ENCODE measurements around the gene EFCAB12.
"Not testable (repeated sequence)": the region's sequence is repeated elsewhere in the genome, so short reads cannot be mapped to it uniquely, and the experiment has no call there.

The EFCAB12 gene

DNA sequence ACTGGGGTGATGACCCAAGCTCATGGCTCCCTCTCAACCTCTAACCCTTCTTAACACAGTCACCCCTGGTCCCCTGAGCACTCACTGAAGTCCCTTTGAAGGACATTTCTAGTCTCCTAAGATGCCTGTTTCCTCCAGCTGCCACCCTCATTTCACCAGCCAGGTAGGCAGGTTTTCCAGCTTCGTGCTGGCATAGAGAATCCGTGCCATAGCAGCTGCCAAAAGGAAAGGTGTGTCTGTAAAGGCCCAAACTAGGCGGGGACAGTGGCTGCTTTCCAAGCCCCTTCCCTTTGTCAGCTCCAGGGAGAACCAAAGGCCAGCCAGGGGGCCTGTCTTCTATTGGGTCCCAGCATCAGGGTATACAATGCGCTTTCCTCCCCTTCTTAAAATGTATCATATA is 36.9 kb downstream of the EFCAB12 start:
- not testable (repeated sequence) for DNase-seq

DNA sequence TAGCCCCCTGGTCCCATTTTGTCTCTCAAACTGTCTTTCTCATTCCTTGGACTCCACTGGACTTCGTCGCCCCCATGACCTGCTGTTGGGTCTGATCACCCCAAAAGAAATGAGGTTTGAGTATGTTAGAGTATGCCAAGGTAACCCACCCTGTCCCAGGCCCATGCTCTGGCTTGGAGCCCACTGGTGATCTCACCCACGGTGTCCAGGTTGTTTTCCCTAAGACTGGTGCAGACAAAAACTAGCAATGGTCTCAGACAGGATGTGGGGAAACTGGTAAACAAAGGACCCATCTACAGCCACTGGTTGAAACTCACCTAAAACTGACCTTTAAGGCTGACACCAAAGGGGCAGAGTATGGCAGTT is 38.9 kb downstream of the EFCAB12 start:
- no peak for DNase-seq

DNA sequence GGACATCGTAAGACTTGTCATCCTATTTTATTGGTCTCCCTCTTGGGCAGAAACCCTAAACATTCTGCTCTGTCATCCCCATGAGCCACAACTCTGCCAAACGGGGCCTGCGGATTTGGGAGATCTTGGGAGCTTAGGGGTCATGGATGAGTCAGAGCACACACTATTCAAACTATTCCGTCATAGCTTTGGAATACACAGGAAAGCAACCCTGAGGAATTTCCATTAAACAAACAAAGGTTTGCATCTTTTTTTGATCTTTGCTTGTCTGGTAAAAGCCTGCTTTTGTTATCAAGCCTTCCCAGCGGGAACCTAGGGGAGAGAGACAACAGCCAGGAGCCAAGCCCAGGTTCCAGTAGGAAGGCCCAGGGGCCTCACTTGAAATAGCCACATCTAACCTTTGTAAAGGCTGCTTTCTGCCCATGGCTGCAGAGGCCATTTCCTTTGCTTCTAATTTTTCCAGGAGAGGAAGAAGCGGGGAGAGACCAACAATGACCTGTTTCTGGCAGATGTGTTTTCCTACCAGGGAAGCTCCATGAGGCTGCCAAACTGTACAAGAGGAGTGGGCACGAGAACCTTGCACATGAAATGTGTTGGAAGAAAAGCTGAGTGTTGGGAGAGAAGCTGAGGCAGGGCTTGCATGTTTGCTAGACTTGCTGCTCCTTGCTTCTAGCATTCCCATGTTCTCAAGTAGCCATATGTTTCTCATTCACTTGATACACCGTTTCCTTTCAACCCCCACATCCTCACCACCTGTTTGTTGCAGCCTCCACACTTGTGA is 39.5 kb downstream of the EFCAB12 start:
- DNase-seq: peak; percentile 77

DNA sequence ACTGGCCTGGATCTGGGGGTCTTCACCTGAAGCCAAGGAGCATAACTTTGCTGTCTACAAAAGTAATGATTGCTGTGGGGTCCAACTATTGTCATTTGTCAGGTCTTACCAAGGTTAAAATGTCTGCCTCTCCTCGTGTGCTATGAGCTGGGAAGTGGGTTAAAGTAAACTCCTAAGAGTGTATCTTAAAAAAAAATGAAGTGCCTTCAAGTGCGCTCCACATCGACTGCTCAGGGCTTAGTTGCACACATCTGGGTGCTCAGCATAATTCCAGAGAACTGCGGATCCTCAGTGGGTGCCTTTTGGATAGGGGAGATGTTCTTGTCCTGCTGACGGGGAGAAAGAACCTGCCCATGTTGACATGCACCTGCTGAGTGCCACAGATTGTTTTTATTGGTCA is 40.9 kb downstream of the EFCAB12 start:
- DNase-seq: no peak

DNA sequence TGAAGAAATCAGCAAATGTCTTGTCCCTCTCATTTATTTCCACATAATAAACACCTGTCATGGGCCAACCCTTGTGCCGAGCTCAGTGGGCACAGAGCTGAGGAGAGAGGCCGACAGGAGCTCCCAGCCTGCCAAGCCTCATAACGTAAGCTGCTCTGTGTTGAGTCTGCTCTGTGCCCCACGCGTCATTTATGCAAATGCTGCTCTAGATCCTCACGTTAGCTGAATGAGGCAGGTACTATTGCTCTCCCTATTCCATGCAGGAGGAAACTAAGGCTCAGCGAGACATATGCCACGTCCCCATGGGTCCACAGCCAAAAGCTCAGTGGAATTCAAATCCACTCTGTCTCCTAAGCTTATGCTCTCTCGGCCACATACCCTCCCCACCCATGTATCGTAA is 41.5 kb downstream of the EFCAB12 start:
- DNase-seq: no peak

DNA sequence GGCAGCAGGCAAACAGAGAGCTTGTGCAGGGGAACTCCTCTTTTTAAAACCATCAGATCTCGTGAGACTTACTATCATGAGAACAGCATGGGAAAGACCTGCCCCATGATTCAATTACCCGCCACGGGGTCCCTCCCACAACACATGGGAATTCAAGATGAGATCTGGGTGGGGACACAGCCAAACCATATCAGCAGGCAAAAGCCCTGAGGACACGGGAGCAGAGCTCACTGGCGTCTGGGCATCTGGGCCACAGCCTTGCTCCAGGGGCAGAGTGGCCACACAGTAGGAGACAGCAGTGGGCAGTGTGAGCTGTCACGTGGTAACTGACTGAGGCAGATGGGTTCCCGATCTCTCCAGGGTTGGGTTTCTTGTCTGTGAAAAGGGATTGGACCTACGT is 42.9 kb downstream of the EFCAB12 start:
- DNase-seq: not testable (repeated sequence)

DNA sequence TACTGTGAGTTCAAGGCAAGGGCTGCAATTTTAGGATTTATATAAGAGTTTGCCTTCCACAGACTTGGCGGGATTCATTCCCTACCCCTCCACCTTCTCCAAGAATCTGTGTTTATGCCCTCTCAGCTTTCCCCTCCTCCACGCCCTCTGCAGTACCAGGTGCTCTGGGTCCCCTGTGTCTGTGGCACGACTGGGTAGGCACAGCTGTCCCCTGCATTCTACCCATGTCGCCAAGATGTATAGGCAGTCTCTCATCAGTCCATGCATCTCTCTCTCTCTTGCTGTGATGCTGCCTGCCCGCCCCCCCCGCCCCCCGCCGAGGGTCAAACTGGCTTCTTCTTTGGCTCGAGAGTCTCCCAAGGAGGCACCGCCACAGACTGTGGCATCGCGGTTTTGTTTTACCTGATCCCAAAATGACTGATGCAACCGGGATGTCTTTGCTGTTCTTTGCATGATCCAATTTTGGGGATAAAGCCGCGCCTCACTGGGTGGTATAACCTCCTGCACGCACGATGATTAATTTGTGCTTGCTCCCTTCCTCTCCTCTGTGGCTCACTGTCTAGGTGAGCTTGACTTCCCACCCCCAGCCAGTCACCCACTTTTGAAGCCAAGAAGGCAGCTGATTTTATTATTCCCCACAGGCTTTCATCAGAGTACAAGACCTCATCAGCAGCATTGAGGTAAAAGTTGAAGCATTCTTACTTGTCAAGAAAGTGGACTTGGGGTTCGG is 43.7 kb downstream of the EFCAB12 start:
- no peak for DNase-seq

DNA sequence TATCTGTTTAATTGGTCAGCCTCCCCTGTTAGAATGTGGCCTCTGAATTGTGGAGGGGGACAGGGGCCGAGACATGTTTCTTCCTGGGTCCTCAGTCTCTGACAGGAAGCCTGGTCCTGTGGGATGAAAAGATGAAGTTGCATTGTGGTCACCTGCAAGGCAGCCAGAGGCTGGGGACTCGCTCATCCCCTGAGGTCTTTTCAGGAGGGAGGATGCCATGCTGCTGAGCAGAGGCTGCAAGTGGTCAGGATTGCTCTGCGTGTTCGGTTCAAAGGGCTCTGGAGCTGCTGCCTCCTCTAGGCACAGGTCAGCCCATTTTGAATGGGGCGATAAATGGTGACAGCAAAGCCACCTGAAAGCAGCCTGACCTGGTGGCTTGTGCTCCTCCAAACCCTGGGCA is 44.3 kb downstream of the EFCAB12 start:
- DNase-seq: not testable (repeated sequence)

DNA sequence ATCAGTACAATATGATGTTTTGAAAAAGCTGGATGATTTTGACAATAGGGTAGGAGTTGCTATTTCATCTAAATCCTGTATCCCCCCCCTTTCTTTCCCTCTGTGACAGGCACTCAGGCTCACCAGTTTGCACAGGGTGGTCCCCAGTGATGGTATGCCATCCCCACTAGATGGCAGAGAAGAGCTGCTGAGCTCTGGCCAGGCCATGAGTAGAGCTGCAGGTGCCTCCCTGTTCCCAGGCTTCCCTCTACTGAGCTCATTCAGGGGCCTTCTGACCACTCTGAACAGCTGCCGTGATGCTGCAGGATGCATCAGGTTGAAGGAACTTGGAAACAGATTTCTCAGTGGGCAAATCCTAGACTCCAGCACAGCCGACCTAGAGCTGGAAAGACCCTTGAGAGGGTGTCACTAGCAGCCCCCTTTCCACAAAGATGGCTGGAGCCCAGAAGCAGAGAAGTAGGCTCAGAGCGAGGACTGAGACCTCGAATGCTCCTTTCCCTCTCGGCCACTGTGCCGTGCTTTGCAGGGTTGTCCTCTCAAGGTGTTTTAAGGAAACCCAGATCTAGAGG is 45.1 kb downstream of the EFCAB12 start:
- DNase-seq: peak; percentile 55

DNA sequence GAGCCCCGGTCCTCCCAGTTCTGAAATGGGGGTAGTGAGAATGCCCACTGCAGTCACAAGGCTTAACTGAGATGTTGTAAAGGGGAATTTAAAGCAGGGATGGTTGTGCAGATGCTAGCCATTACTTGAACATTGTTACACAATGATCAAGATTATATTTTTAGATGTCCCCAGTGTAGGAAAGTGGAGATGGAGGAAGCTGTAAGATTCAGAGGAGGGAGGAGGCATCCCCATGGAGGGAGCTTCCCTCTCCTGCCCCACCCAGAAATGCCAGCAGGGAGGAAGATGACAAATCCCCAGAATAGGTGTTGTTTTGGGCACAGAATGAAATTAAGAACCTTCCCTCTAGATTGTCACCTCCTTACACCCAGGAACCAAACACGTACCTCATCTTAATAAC is 46.1 kb downstream of the EFCAB12 start:
- DNase-seq: no peak

DNA sequence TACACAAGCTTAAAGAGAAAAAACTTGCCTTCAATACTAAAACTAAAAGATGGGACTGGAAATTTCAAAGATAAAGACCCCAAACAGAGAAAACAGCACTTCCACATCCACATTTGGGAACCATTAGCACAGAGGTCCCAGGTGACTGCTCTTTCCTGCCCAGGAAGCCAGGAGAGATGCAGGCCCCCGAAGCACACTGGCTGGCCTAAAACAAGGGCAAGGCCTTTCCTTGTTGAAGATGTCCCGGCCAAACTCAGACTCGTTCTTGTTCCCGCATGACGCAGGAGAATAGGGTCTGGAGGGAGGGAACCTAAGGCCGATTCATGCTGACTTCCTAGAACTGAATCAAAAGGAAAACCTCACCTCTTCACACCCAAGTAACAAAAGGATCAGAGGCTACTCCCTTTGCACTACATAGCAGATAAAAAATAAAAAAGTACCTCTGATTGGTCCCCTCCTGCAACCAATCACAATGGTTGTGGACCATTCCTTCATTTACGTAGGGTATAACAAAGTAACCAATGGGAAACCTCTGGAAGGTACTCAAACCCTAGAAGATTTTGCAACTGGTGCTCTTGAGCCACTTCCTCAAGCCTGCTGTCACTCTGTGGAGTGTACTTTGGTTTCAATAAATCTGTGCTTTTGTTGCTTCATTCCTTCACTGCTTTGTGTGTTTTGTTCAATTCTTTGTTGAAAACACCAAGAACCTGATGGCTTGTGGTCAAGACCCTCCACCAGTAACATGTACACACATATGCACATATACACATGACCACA is 48.7 kb downstream of the EFCAB12 start:
- no peak for DNase-seq

DNA sequence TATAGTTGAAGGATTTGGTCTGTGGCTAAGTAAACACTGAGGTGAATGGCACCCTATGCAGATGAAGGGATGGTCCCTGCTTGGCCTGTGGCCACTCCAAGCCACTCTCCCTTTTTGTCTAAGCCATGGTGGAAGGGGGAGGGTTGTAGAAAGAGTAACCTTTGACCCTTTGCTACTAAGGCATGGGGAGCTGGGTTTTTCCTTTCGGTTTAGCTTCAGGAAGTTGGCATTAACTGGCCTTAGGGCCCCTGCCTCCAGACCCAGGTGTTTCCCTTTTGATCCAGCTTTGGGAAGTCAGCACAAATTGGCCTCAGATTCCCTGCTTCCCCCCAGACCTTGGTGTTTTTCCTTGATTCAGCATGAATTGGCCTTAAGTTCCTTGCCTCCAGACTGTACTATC is 49.5 kb downstream of the EFCAB12 start:
- DNase-seq: no peak

DNA sequence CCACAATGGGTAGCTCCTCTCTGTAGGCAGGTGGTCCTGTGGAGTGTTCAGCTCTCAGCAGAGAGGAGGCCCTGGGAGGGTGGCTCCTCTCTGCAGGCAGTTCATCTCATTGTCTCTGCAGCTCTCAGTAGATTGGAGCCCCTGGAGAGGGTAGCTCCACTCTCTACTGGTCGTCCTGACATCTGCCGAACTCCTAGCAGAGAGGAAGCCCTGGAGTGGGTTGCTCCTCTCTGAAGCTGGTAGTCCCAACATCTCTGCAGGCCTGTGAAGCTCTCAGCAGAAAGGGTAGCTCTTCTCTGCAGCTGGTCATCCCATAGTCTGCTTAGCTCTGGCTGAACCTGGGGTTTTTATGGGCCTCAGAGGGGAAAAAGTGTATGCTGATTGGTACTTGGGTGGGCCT is 50.8 kb downstream of the EFCAB12 start:
- no peak for DNase-seq

DNA sequence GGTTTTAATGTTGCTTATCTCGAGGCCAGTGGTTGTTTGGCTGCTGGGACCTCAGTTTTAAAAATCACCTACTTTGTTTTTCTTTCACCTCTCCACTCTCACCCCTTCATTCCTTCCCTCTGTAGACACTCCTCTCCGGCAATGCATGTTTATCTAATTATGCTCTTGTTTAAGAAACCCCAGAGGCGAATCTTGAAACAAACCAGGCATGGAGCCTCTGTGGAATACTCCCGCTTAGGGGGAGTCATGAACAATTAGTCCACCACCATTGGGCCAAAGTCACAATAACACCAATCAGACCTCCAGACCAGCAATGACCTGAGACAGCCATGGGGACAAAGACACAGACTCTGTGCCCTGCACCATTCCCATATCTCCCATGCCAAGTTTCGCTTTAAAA is 53.3 kb downstream of the EFCAB12 start:
- DNase-seq: no peak

DNA sequence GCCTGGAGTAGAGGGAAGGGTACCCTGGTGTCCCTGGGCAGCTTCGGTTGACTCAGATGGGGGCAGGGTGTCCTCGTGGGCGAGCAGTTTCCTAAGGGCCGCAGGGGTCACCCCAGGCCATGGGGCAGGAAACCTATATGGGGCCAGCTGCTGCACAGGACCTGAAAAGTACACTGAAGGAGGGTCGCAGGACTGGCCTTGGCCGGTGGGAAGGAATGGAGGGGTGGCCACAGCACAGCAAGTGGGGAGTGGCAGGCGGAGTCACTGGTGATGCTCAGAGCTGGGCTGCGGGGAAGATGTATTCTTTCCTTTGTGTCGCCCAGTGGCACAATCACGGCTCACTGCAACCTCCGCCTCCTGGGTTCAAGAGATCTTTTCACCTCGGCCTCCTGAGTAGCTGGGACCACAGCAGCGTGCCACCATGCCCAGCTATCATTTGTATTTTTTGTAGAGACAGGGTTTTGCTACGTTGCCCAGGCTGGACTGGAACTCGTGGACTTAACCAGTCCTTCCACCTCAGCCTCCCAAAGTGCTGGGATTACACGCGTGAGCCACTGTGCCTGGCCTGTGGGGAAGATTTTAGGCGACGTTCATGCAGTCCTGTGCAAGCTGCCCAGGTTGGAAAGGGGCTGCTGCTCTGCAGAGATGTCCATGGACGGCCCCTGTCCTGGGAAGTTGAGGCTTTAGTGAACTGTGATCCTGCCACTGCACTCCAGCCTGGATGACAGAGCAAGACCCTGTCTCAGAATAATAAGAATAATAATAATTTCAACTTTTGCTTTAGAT is 57.2 kb downstream of the EFCAB12 start:
- no peak for DNase-seq

DNA sequence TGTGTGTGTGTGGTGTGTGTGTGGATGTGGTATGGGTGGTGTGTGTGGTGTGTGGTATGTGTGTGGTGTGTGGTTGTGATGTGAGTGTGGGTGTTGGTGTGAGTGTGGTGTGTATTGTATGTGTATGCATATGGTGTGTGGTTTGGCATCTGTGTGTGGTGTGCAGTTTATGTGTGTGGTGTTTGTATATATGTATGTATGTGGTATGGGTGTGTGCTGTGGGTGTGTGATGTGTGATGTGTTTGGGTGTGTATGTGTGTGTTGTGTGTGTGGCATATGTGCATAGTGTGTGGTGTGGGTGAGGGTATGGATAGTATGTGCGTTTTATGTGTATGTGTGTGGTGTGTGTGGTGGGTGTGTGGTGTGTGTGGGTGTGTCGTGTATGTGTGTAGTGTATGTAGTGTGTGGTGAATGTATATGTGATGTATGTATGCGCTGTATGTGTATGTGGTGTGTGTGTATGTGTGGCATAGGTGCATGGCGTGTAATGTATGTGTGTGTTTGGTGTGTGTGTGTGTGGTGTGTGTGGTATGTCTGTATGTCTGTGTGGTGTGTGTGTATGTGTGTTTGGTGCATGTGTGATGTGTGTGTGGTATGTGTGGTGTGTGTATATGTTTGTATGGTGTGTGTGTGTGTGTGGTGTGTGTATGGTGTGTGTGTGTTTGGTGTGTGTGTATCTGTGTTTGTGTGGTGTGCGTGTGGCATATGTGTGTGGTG is 58.0 kb downstream of the EFCAB12 start:
- DNase-seq: no peak

DNA sequence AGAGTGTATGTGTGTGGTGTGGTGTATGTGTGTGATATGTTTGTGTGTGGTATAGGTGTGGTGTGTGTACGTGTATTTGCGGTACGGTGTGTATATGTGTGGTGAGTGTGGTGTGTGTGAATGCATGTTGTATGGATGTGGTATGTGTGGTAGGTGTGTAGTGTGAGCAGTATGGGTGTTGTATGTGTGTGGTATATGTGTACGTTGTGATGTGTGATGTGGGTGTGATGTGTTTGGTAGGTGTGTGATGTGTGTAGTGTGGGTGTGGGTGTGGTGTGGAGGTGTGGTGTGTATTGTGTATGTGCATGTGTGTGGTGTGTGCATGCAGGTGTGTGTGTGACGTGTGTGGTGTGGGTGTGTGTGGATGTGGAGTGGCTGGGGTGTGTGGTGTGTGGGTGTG is 58.7 kb downstream of the EFCAB12 start:
- no peak for DNase-seq

DNA sequence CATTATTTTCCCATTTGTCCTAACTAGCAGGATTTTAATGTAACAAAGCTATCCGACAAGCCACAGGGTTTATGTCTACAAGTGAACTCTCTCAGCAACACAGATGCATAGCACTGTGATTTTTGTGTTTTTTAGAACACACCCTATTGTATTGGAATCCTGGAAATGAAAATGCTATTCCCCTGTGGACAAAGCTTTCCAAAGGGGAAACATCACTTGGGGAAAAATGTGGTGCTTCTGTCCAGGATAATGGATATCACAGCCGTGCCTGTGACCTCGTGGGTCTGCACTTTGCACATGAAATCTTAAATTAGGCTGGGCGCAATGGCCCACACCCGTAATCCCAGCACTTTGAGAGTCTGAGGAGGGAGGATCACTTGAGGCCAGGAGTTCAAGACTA is 60.6 kb downstream of the EFCAB12 start:
- DNase-seq: no peak

DNA sequence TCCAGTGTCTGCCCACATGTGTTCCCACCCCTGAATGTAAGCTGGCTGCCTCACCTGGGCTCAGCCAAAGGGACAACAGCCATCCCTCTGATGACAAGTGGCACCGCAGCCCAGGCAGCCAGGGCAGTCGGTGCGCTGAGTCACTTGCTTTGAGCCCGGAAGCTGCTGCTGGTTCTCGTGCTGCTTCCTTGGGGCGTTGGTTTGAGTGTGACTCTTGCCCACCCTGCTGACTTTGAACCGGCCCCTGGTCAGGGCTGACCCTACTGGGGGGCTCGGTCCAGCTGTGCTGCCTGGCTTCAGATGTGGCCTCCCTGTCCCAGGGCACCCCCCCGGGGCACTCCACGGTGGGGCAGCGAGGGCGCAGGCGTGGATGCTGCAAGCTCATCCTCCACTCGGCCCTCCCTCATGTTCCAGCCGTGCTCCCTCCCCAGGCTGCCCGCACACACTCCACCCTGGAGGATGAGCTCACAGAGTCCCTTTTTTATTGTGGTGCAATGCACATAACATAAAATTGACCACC is 62.1 kb downstream of the EFCAB12 start:
- no peak for DNase-seq

DNA sequence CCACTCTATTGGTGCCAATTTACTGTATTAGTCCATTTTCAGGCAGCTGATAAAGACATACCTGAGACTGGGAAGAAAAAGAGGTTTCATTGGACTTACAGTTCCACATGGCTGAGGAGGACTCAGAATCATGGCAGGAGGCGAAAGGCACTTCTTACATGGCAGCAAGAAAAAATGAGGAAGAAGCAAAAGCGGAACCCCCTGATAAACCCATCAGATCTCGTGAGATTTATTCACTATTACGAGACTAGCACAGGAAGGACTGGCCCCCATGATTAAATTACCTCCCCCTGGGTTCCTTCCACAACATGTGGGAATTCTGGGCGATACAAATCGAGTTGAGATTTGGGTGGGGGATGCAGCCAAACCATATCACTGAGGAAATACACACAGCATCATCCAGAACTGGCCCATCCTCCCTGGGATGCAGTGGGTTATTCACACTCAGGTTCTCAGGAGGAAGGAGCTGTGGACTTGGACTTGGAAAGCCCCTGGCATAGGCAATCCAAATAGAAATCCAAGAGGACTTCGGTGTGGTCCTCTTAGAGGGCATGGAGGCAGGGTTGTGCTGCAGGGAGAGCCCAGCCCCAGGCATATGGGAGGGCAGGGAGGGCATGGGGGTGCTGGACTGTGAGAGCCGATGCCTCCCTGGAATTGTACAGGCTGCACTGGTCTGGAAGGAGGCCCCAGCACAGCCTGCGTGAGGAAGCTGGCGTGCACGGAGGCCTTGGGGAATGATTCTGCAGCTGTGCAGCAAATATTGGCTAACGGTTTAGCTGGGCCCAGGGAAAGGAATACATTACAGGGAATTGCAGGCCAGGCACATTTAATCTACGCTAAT is 62.9 kb downstream of the EFCAB12 start:
- no peak for DNase-seq

DNA sequence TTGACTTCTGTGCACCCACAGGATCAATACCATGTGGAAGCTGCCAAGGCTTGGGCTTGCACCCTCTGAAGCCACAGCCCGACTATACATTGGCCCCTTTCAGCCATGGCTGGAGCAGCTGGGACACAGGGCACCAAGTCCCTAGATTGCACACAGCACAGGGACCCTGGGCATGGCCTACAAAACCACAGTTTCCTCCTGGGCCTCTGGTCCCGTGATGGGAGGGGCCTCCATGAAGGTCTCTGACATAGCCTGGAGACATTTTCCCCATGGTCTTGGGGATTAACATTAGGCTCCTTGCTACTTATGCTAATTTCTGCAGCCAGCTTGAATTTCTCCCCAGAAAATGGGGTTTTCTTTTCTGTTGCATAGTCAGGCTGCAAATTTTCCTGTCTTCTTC is 63.6 kb downstream of the EFCAB12 start:
- not testable (repeated sequence) for DNase-seq
